Measurements from ENCODE around the gene CALHM3. TPM values are rescaled to one million over a fixed set of nuclear protein-coding genes. Genes with fewer than 3 reads are reported as not detected.

Gene CALHM3
- total RNA-seq, 2 experiments from 2014 or later, result not detected

GRCh38 chr10:103429647-103430046, 49.4 kb downstream of the CALHM3 start:
- intact Hi-C loops (cut with DNase I, micrococcal nuclease), result no loop called here
- ATAC-seq (ENCODE audit: poor library complexity), result peak; percentile 77
- peak in 4 of 14 experiments; percentile 19 to 47 (median 36) for DNase-seq
- ChIA-PET CTCF (no interaction called here), POLR2A (no interaction called here)
- H3K27me3 Mint-ChIP-seq, result no peaks in the 10 kb centered on the region
- H3K4me1 ChIP-seq (ENCODE audit: insufficient read depth, low read length), result peaks cover 16% of the 10 kb centered on the region
- no peaks in the 10 kb centered on the region for H3K9me3 ChIP-seq (ENCODE audit: control insufficient read depth in 1 of 2, insufficient read depth in 1 of 2, low read length in 2 of 2)
- H3K4me1 Mint-ChIP-seq (ENCODE audit: low read depth), result peaks cover 40% of the 10 kb centered on the region
- H3K36me3 ChIP-seq (ENCODE audit: insufficient read depth, low read length), result peaks cover 49% of the 10 kb centered on the region
- no peaks in the 10 kb centered on the region for H3K27me3 ChIP-seq (ENCODE audit: control insufficient read depth in 1 of 2, insufficient read depth in 2 of 2, low read length in 2 of 2)
- peaks cover 75% of the 10 kb centered on the region for H3K36me3 Mint-ChIP-seq (ENCODE audit: low read depth)
- H3K27ac ChIP-seq (ENCODE audit: low read depth in 1 of 2, low read length in 2 of 2), result no peak overlapping the region
- H3K4me3 Mint-ChIP-seq, result peak overlapping the region; percentile 23
- TF ChIP-seq, protein P1, sequence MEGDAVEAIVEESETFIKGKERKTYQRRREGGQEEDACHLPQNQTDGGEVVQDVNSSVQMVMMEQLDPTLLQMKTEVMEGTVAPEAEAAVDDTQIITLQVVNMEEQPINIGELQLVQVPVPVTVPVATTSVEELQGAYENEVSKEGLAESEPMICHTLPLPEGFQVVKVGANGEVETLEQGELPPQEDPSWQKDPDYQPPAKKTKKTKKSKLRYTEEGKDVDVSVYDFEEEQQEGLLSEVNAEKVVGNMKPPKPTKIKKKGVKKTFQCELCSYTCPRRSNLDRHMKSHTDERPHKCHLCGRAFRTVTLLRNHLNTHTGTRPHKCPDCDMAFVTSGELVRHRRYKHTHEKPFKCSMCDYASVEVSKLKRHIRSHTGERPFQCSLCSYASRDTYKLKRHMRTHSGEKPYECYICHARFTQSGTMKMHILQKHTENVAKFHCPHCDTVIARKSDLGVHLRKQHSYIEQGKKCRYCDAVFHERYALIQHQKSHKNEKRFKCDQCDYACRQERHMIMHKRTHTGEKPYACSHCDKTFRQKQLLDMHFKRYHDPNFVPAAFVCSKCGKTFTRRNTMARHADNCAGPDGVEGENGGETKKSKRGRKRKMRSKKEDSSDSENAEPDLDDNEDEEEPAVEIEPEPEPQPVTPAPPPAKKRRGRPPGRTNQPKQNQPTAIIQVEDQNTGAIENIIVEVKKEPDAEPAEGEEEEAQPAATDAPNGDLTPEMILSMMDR (IDR thresholded peaks at IDR 0.05), result no peak
- H3K27ac Mint-ChIP-seq, result peak overlapping the region; percentile 53
- no peaks in the 10 kb centered on the region for H3K9me3 Mint-ChIP-seq
- H3K4me3 ChIP-seq (ENCODE audit: low read length), result no peak overlapping the region

GRCh38 chr10:103428989-103429643, 49.9 kb downstream of the CALHM3 start:
- ATAC-seq (ENCODE audit: poor library complexity) (peak; percentile 56), DNase-seq (peak in 1 of 14 experiments; percentile 23)
- peak overlapping the region; percentile 23 for H3K4me3 Mint-ChIP-seq
- H3K4me1 ChIP-seq (ENCODE audit: insufficient read depth, low read length), result peaks cover 16% of the 10 kb centered on the region
- peaks cover 49% of the 10 kb centered on the region for H3K36me3 ChIP-seq (ENCODE audit: insufficient read depth, low read length)
- H3K36me3 Mint-ChIP-seq (ENCODE audit: low read depth), result peaks cover 78% of the 10 kb centered on the region
- peak overlapping the region in 1 of 2 donors; percentile 19 for H3K27ac ChIP-seq (ENCODE audit: low read depth in 1 of 2, low read length in 2 of 2)
- H3K27ac Mint-ChIP-seq, result peak overlapping the region; percentile 53
- intact Hi-C loops (cut with DNase I, micrococcal nuclease), result no loop called here
- H3K4me3 ChIP-seq (ENCODE audit: low read length), result no peak overlapping the region
- no peaks in the 10 kb centered on the region for H3K9me3 Mint-ChIP-seq
- H3K4me1 Mint-ChIP-seq (ENCODE audit: low read depth), result peaks cover 40% of the 10 kb centered on the region
- ChIA-PET CTCF (no interaction called here), POLR2A (no interaction called here)
- no peaks in the 10 kb centered on the region for H3K27me3 Mint-ChIP-seq
- H3K9me3 ChIP-seq (ENCODE audit: control insufficient read depth in 1 of 2, insufficient read depth in 1 of 2, low read length in 2 of 2), result no peaks in the 10 kb centered on the region
- no peaks in the 10 kb centered on the region for H3K27me3 ChIP-seq (ENCODE audit: control insufficient read depth in 1 of 2, insufficient read depth in 2 of 2, low read length in 2 of 2)
- TF ChIP-seq, protein P1 (IDR thresholded peaks at IDR 0.05), result no peak

DNA sequence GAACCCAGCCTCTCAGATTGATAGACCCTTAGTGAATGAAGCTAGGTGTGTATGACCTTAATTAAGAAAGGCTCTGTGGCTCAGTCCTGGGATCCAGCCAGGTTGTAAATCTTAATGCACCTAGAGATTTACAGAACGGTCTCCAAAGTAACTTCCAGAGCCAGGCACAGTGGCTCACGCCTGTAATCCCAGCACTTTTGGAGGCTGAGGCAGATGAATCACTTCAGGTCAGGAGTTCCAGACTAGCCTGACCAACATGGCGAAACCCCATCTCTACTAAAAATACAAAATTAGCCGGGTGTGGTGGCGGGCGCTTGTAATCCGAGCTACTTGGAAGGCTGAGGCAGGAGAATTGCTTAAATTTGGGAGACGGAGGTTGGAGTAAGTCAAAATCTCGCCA, 51.2 kb downstream of the CALHM3 start:
- Mint-ChIP-seq H3K4me3 (no peak overlapping the region), H3K36me3 (ENCODE audit: low read depth) (peaks cover 79% of the 10 kb centered on the region), H3K4me1 (ENCODE audit: low read depth) (peaks cover 40% of the 10 kb centered on the region), H3K27me3 (no peaks in the 10 kb centered on the region), H3K27ac (no peak overlapping the region), H3K9me3 (no peaks in the 10 kb centered on the region)
- CTCF ChIA-PET, result no interaction called here
- Histone ChIP-seq H3K27me3 (ENCODE audit: control insufficient read depth in 1 of 2, insufficient read depth in 2 of 2, low read length in 2 of 2) (no peaks in the 10 kb centered on the region), H3K36me3 (ENCODE audit: insufficient read depth, low read length) (peaks cover 50% of the 10 kb centered on the region), H3K9me3 (ENCODE audit: control insufficient read depth in 1 of 2, insufficient read depth in 1 of 2, low read length in 2 of 2) (no peaks in the 10 kb centered on the region), H3K4me3 (ENCODE audit: low read length) (no peak overlapping the region), H3K4me1 (ENCODE audit: insufficient read depth, low read length) (peaks cover 16% of the 10 kb centered on the region), H3K27ac (ENCODE audit: low read depth in 1 of 2, low read length in 2 of 2) (no peak overlapping the region)
- intact Hi-C loops (cut with DNase I, micrococcal nuclease), result no loop called here
- DNase-seq (no peak), ATAC-seq (ENCODE audit: poor library complexity) (no peak)
- POLR2A ChIA-PET, result no interaction called here
- TF ChIP-seq, protein P1 (IDR thresholded peaks at IDR 0.05), result no peak

Measured in CD4-positive, alpha-beta T cell (primary cell).